CD4-positive, alpha-beta T cell treated with Interleukin-12 subunit alpha and Interleukin-12 subunit beta, for 1 hour (primary cell): Measurements from ENCODE around the gene TRPM2.

ENCODE experiments used
- DNase-seq: peaks from one replicate; pipeline ENCODE4 v3.0.0-alpha.2; 2020

TRPM2 gene

GRCh38 chr21:44489962-44490361 is 136.5 kb downstream of the TRPM2 start:
- no peak for DNase-seq

- DNase-seq = no peak
Measured at GRCh38 chr21:44490405-44490804, 137.0 kb downstream of the TRPM2 start.

- no peak for DNase-seq
Measured at GRCh38 chr21:44490816-44491215, 137.4 kb downstream of the TRPM2 start.
